ENCODE results near the gene PKIG. TPM values are rescaled to one million over a fixed set of nuclear protein-coding genes. Genes with fewer than 3 reads are reported as not detected.

The PKIG gene
- total and polyA plus RNA-seq, 9 donors: 40.5 to 53.3 (median 45.4) TPM

DNA sequence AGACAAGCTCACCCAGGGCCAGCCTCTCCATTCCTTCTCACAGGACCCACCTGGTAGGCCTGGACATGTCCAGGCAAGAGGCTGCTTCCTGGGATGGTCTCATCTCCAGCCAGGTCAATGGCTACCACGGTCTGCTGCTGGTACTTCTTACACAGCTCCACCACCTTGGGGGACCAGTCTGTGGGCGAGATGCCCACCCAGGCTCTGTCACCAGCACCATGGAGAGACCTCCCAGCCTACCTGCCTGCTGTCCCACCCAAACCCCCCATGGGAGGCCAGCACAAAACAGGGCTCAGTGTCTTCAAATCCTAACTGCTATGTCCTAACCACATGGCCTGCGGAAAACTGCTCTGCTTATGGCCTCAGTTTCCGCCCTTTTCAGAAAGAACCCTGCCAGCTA lies 41.8 kb downstream of the PKIG start:
- H3K36me3 ChIP-seq (ENCODE audit: control insufficient read depth, insufficient read depth, low read length): peaks cover 27% of the 10 kb centered on the region
- peaks cover 5% of the 10 kb centered on the region for H3K9me3 ChIP-seq (replicated peaks; ENCODE audit: control insufficient read depth, low read depth, low read length)
- 94% methylated on average over 4 of the region's 4 CpGs for WGBS (ENCODE audit: insufficient coverage)
- no peak for DNase-seq
- no peak overlapping the region for H3K4me3 ChIP-seq (ENCODE audit: low read length)
- H3K4me1 ChIP-seq (ENCODE audit: control insufficient read depth, insufficient read depth, low read length): no peaks in the 10 kb centered on the region
- H3K27ac ChIP-seq (ENCODE audit: low read length): no peak overlapping the region
- no peaks in the 10 kb centered on the region for H3K27me3 ChIP-seq (ENCODE audit: control insufficient read depth, insufficient read depth, low read length)

DNA sequence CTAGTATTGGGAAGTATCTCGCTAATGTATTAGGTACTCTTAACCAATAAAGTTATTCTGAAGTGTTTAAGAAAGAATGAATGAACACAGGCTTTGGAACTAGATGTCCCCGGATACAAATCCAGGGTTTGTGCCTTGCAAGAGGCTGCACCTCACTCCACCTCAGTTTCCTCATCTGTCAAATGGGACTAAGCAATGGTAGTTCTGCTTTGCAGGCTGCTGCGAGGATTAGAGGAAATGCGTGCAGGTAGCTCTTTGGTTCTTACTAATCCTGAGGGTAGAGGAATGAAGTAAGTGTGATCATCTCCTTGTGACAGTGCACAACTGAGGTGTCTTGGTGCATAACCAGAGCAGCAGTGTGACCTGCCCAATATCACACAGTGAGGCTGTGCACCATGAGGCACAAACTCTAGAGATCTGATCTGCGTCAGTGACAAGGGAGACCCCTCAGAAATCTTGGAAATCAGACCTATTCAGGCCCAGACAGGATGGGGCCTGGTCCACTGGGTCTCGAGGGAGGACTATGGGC lies 42.4 kb downstream of the PKIG start:
- H3K9me3 ChIP-seq (replicated peaks; ENCODE audit: control insufficient read depth, low read depth, low read length): peaks cover 5% of the 10 kb centered on the region
- H3K27me3 ChIP-seq (ENCODE audit: control insufficient read depth, insufficient read depth, low read length): no peaks in the 10 kb centered on the region
- DNase-seq: no peak
- no peaks in the 10 kb centered on the region for H3K4me1 ChIP-seq (ENCODE audit: control insufficient read depth, insufficient read depth, low read length)
- peaks cover 20% of the 10 kb centered on the region for H3K36me3 ChIP-seq (ENCODE audit: control insufficient read depth, insufficient read depth, low read length)
- H3K4me3 ChIP-seq (ENCODE audit: low read length): no peak overlapping the region
- H3K27ac ChIP-seq (ENCODE audit: low read length): no peak overlapping the region
- WGBS (ENCODE audit: insufficient coverage): 95% methylated on average over 4 of the region's 6 CpGs

DNA sequence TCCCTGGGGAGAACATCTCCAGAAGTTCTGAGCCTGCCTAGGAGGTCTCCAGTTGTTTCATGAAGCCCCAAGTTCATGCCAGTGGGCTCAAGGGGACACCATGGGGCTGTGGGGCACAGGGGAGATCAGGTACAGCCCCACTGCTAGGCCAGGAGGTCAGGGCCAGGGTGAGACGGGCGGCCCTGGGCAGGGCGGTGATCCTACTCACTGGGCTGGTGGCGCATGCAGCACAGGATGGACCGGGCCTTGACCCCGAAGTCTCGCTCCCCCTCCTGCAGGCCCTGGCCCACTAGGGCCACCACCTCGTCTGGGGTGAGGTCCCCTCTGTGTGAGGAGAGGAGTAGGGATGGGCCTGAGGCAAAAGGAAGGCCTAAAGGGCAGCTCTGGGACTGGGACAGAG lies 43.0 kb downstream of the PKIG start:
- Histone ChIP-seq H3K27me3 (ENCODE audit: control insufficient read depth, insufficient read depth, low read length) (no peaks in the 10 kb centered on the region), H3K9me3 (replicated peaks; ENCODE audit: control insufficient read depth, low read depth, low read length) (peaks cover 5% of the 10 kb centered on the region), H3K27ac (ENCODE audit: low read length) (no peak overlapping the region), H3K4me3 (ENCODE audit: low read length) (no peak overlapping the region), H3K36me3 (ENCODE audit: control insufficient read depth, insufficient read depth, low read length) (peaks cover 16% of the 10 kb centered on the region), H3K4me1 (ENCODE audit: control insufficient read depth, insufficient read depth, low read length) (no peaks in the 10 kb centered on the region)
- DNase-seq: no peak
- 92% methylated on average over 5 of the region's 8 CpGs for WGBS (ENCODE audit: insufficient coverage)

DNA sequence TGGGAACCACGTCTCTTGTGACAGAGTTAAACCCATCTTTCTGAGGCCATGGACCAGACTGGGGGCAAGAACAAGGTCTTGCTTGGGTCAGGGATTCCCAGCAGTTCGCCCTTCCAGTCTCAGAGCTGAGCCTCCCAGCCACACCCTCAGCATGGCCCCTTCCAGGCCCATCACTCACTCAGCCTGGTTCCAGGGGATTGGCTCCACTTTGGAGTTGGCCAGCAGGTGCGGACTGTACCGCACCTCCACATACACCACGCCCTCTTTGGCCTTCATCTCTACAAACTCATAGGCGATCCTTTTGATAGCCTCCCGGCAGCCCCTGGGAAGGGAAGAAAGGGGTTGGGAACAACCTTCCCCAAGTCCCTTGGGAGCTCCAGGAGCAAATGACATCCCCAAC lies 43.9 kb downstream of the PKIG start:
- no peak for DNase-seq
- H3K27ac ChIP-seq (ENCODE audit: low read length): no peak overlapping the region
- H3K9me3 ChIP-seq (replicated peaks; ENCODE audit: control insufficient read depth, low read depth, low read length): peaks cover 5% of the 10 kb centered on the region
- no peaks in the 10 kb centered on the region for H3K4me1 ChIP-seq (ENCODE audit: control insufficient read depth, insufficient read depth, low read length)
- 87% methylated on average over 2 of the region's 7 CpGs for WGBS (ENCODE audit: insufficient coverage)
- no peaks in the 10 kb centered on the region for H3K27me3 ChIP-seq (ENCODE audit: control insufficient read depth, insufficient read depth, low read length)
- peaks cover 10% of the 10 kb centered on the region for H3K36me3 ChIP-seq (ENCODE audit: control insufficient read depth, insufficient read depth, low read length)
- no peak overlapping the region for H3K4me3 ChIP-seq (ENCODE audit: low read length)

DNA sequence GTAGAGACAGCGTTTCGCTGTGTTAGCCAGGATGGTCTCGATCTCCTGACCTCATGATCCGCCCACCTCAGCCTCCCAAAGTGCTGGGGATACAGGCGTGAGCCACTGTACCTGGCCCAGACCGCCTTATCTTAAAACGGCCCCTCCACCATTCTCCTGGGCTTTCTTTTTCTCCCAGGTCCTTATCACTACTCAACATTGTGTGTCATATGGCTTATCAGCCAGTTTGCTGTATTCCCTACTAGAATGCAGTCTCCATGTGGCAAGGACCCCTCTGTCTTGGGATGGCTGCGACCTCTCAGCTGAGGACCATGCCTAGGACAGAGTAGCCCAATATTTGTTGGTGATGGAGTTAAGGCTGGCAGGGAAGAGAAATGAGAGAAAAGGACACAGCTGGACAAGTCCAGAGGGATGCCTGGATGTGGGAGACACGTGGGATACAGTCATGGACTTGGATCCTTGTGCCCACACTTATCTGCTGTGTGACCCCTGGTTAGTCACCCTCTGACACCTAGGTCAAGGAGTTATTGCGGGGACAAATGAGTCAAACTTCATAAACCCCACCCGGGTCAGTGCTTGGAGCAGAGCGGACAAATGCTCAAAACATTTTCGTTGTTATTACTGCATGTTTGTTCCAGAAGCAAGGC lies 45.1 kb downstream of the PKIG start:
- Histone ChIP-seq H3K27ac (ENCODE audit: low read length) (no peak overlapping the region), H3K4me1 (ENCODE audit: control insufficient read depth, insufficient read depth, low read length) (peaks cover 5% of the 10 kb centered on the region), H3K27me3 (ENCODE audit: control insufficient read depth, insufficient read depth, low read length) (no peaks in the 10 kb centered on the region), H3K36me3 (ENCODE audit: control insufficient read depth, insufficient read depth, low read length) (peaks cover 2% of the 10 kb centered on the region), H3K4me3 (ENCODE audit: low read length) (no peak overlapping the region), H3K9me3 (replicated peaks; ENCODE audit: control insufficient read depth, low read depth, low read length) (peaks cover 5% of the 10 kb centered on the region)
- no peak for DNase-seq
- 81% methylated on average over 13 of the region's 13 CpGs for WGBS (ENCODE audit: insufficient coverage)

DNA sequence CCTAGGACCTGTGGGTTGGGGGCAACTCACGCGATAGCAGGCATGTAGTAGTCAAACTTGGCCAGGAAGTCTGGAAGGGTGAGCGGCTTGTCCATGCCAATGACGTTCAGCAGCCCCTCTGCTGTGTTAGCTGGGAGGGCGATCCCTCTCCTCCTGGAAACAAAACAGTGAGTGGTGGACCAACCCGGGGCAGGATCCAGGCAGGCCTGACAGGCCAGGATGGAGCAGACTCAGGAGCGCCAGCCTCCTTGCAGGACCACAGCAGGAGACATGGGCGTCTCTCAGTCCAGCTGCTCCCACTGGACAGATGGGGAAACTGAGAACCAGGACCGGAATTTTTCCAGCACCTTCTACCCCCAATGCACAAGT lies 46.6 kb downstream of the PKIG start:
- Histone ChIP-seq H3K27ac (ENCODE audit: low read length) (no peak overlapping the region), H3K4me1 (ENCODE audit: control insufficient read depth, insufficient read depth, low read length) (peaks cover 11% of the 10 kb centered on the region), H3K9me3 (replicated peaks; ENCODE audit: control insufficient read depth, low read depth, low read length) (no peaks in the 10 kb centered on the region), H3K27me3 (ENCODE audit: control insufficient read depth, insufficient read depth, low read length) (no peaks in the 10 kb centered on the region), H3K4me3 (ENCODE audit: low read length) (no peak overlapping the region), H3K36me3 (ENCODE audit: control insufficient read depth, insufficient read depth, low read length) (no peaks in the 10 kb centered on the region)
- 90% methylated on average over 7 of the region's 9 CpGs for WGBS (ENCODE audit: insufficient coverage)
- no peak for DNase-seq

DNA sequence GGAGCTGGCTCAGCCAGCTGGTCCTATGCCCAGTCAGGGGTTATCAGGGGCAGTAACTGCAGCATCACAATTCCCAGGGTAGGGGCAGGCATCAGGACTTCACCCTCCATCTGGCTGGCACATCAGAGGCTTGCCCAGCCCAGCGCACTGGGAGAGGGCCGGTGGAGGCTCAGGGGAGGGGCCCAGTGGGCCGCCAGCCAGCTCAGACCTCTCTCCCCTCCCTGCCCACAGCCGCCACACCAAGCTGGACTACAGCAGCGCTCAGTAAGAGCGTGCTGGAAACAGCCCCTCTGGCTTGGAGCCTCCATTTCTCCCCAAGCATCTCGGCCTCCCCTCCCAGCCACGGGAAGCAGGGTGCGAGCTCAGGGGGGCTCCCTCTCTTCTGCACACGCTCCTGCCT lies 47.2 kb downstream of the PKIG start:
- no peaks in the 10 kb centered on the region for H3K9me3 ChIP-seq (replicated peaks; ENCODE audit: control insufficient read depth, low read depth, low read length)
- H3K27ac ChIP-seq (ENCODE audit: low read length): no peak overlapping the region
- H3K4me1 ChIP-seq (ENCODE audit: control insufficient read depth, insufficient read depth, low read length): peaks cover 11% of the 10 kb centered on the region
- H3K36me3 ChIP-seq (ENCODE audit: control insufficient read depth, insufficient read depth, low read length): peaks cover 3% of the 10 kb centered on the region
- no peaks in the 10 kb centered on the region for H3K27me3 ChIP-seq (ENCODE audit: control insufficient read depth, insufficient read depth, low read length)
- 70% methylated on average over 9 of the region's 10 CpGs for WGBS (ENCODE audit: insufficient coverage)
- no peak overlapping the region for H3K4me3 ChIP-seq (ENCODE audit: low read length)
- no peak for DNase-seq

DNA sequence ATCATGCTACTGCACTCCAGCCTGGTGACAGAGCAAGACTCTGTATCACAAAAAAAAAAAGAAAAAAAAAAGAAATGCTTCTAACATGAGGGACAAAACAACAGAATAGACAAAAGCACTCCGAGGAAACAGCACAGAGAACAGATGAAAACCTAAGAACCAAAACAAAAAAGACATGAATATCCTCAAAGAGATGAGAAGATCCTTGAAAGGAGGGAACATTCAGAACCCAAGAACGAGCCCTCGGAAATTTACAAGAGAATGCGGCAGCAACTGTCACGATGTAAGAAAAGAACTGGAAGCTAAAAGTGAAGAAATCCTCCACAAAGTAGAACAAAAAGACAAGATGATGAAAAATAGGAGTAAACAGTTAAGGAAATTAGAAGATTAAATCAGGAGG lies 47.9 kb downstream of the PKIG start:
- Histone ChIP-seq H3K27me3 (ENCODE audit: control insufficient read depth, insufficient read depth, low read length) (no peaks in the 10 kb centered on the region), H3K9me3 (replicated peaks; ENCODE audit: control insufficient read depth, low read depth, low read length) (no peaks in the 10 kb centered on the region), H3K36me3 (ENCODE audit: control insufficient read depth, insufficient read depth, low read length) (peaks cover 11% of the 10 kb centered on the region), H3K4me1 (ENCODE audit: control insufficient read depth, insufficient read depth, low read length) (peaks cover 11% of the 10 kb centered on the region), H3K4me3 (ENCODE audit: low read length) (no peak overlapping the region), H3K27ac (ENCODE audit: low read length) (no peak overlapping the region)
- DNase-seq: no peak
- no CpG with 5 or more reads among the region's 5 CpGs for WGBS (ENCODE audit: insufficient coverage)

DNA sequence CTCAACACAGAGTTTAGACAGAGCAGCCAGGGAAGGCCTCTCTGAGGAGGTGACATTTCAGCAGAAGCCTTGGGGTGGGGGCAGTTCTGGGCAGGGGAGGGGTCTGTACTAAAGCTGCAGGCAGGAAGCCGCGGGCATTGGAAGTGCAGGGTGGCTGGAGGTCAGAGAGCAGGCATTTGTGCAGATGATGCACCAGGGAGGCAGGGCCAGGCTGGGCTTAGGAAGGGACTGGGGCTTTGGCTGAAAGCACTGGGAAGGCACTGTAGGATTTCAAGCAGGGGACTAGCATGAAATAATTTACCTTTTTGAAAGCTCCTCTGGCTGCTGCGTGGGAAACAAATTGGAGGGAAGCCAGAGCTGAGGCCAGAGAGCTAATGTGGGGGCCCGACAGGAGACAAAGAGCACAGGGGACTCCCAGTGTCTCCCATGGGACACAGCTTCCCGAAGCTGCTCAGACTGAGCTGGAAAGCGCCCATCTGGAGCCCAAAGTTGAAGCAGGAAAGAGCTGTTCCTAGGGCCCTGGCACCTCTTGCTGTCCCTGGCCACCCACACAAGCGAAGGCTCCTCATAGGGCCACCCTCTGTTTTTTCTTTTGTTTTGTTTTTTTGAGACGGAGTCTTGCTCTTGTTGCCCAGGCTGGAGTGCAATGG lies 49.8 kb downstream of the PKIG start:
- no peaks in the 10 kb centered on the region for H3K9me3 ChIP-seq (replicated peaks; ENCODE audit: control insufficient read depth, low read depth, low read length)
- H3K4me1 ChIP-seq (ENCODE audit: control insufficient read depth, insufficient read depth, low read length): peaks cover 11% of the 10 kb centered on the region
- H3K27ac ChIP-seq (ENCODE audit: low read length): no peak overlapping the region
- DNase-seq: no peak
- peaks cover 13% of the 10 kb centered on the region for H3K36me3 ChIP-seq (ENCODE audit: control insufficient read depth, insufficient read depth, low read length)
- no peak overlapping the region for H3K4me3 ChIP-seq (ENCODE audit: low read length)
- H3K27me3 ChIP-seq (ENCODE audit: control insufficient read depth, insufficient read depth, low read length): no peaks in the 10 kb centered on the region
- 30% methylated on average over 6 of the region's 8 CpGs for WGBS (ENCODE audit: insufficient coverage)

DNA sequence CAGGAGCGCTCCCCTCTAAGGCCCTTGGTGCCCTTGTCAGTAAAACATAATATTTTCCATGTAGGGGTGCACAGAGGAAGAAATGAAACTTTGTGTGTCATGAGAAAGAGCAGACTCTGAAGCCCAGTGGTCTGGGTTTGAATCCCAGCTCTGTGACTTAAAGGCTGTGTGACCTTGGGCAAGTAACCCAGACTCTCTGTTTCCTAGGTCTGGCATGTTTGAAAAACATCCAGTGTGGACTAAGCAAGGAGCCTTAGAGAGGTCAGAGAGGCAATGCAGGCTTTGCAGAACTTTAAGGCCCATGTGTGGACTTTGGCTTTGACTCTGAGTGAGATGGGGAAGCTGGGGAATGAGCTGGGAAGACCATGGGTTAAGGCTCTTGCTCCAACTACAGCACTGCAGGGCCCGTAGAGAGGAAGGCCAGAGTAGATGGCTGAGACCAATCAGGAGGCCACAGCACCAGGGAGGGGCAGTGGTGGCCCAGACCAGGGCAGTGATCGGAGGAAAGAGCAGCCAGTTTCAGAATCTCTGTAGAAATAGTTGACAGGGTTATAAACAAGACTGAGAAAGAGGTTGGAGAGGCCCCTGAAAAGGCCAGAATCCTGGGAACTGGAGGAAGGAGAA lies 50.9 kb downstream of the PKIG start:
- Histone ChIP-seq H3K36me3 (ENCODE audit: control insufficient read depth, insufficient read depth, low read length) (peaks cover 13% of the 10 kb centered on the region), H3K9me3 (replicated peaks; ENCODE audit: control insufficient read depth, low read depth, low read length) (no peaks in the 10 kb centered on the region), H3K4me1 (ENCODE audit: control insufficient read depth, insufficient read depth, low read length) (peaks cover 19% of the 10 kb centered on the region), H3K4me3 (ENCODE audit: low read length) (no peak overlapping the region), H3K27me3 (ENCODE audit: control insufficient read depth, insufficient read depth, low read length) (no peaks in the 10 kb centered on the region), H3K27ac (ENCODE audit: low read length) (no peak overlapping the region)
- 32% methylated on average over 2 of the region's 3 CpGs for WGBS (ENCODE audit: insufficient coverage)
- DNase-seq: no peak

Measured in muscle of leg (tissue), 11 donors.